Activated CD4-positive, alpha-beta memory T cell treated with anti-CD3 and anti-CD28 coated beads for 36 hours (primary cell): ENCODE data around the gene CLCN1. TPM values are rescaled to one million over a fixed set of nuclear protein-coding genes. Genes with fewer than 3 reads are reported as not detected.

ENCODE experiments used
- CTCF ChIA-PET: fragments of 350-600 bp; sonication (Branson Sonifier 250); formaldehyde crosslinking; loops from one replicate; lab custom pipeline; 2021; ENCODE audit warnings: antibody characterized with exemption, inconsistent platforms; lab: Charles Lee
- POLR2A ChIA-PET: fragments of 350-600 bp; sonication (Branson Sonifier 250); formaldehyde crosslinking; loops from one replicate; lab custom pipeline; 2021; ENCODE audit warnings: antibody characterized with exemption; lab: Charles Lee
- DNase-seq: peaks from one replicate; pipeline ENCODE4 v3.0.0-alpha.2; 2020
- H3K27ac Mint-ChIP-seq: one replicate; pipeline ENCODE4 v1.8.0; 2021; ENCODE audit warnings: mixed read lengths
- H3K27me3 Mint-ChIP-seq: one replicate; pipeline ENCODE4 v1.8.0; 2021; ENCODE audit warnings: mixed read lengths
- H3K36me3 Mint-ChIP-seq: one replicate; pipeline ENCODE4 v1.8.0; 2021; ENCODE audit warnings: mixed read lengths
- H3K4me1 Mint-ChIP-seq: one replicate; pipeline ENCODE4 v1.8.0; 2021; ENCODE audit warnings: low read depth, mixed read lengths
- H3K4me3 Mint-ChIP-seq: one replicate; pipeline ENCODE4 v1.8.0; 2021; ENCODE audit warnings: mild to moderate bottlenecking, mixed read lengths
- H3K9me3 Mint-ChIP-seq: one replicate; pipeline ENCODE4 v1.8.0; 2021; ENCODE audit warnings: mixed read lengths
- intact Hi-C: fragments of 100-400 bp; cut with micrococcal nuclease; formaldehyde crosslinking; loops from one replicate; pipeline ENCODE4 v1.15.1; 2023
- total RNA-seq, 2 experiments: library from RNA; stranded (reverse); gene quantifications; one replicate each; pipeline ENCODE4 v1.2.3, GENCODE V29; 2021

The CLCN1 gene
- total RNA-seq, 2 experiments from 2014 or later, result 0.17 TPM; not detected in 1

DNA sequence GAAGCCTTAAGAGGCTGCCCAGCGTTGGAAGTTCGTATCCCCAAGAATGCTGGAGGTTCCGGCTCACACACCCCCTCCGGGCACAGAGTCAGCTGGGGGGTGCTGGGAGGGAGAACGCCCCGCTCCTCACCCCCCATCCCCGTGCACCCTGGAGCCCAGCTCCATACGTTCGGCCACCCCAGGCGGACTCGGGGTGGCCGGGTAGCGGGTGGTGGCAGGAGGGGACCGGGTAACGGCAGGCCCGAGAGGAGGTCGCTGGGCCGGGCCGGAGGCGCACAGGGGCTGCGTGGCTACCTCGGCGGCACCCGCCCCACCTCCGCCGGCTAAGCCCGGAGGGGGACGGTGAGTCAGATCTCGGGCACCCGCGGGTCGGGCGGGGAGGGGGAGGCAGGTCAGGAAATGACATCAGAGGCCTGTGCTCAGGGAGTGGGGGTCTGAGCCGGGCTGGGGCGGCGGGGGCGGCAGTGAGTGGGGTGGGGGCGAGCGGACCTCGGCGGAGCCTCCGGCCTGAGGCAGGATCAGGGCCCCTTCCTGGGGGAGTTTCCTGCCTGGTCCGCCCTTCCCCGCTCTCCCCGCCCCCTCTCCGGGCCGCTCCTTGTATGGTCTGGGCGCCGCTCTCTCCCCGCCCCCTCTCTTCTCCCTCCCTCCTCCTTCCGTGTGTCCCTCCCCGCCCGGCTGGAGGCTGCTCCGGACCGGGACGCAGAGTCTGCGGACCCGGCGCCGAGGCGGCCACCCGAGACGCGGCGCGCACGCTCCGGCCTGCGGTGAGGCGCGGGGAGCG lies 64.9 kb downstream of the CLCN1 start, which contains the start of gene ZYX:
ZYX (plus strand) TSS at position 700 of the 781 bp plus-strand sequence. CDS start 227 bp downstream, outside the sequence.
- Mint-ChIP-seq H3K9me3 (no peaks in the 10 kb centered on the region), H3K27me3 (no peaks in the 10 kb centered on the region), H3K27ac (peak within 1 kb of the TSS; percentile 90), H3K4me3 (peak within 1 kb of the TSS; percentile 82), H3K4me1 (peaks cover 31% of the 10 kb centered on the region), H3K36me3 (peaks cover 3% of the 10 kb centered on the region)
- DNase-seq, result peak; percentile 94
- ChIA-PET POLR2A (interaction anchor here (0.6 to 1.9 kb wide), 8 partner anchors 9 to 1094 kb away, joined by 3 to 6 read pairs (median 4); partner anchors contain the start of genes CASP2 and FAM131B), CTCF (interaction anchor here (0.5 to 3.4 kb wide), 26 partner anchors 9 to 572 kb away, joined by 3 to 26 read pairs (median 4); partner anchors contain the start of genes CASP2, EPHA1, FAM131B and GSTK1)
- intact Hi-C loops, result loop anchor here (1.0 to 5.0 kb wide), 10 partner anchors 9 to 1441 kb away; partner anchors contain the start of genes CASP2, EPHA1 and FAM131B

- DNase-seq, result peak; percentile 41
- peak overlapping the region; percentile 70 for H3K4me3 Mint-ChIP-seq
Observed at GRCh38 chr7:143381427-143382125, 65.7 kb downstream of the CLCN1 start.

GRCh38 chr7:143382126-143382790 lies 66.3 kb downstream of the CLCN1 start:
- intact Hi-C loops, result loop anchor here (5.0 kb wide), 2 partner anchors 575 to 1440 kb away; no protein-coding TSS in a partner anchor
- POLR2A ChIA-PET, result interaction anchor here (1.1 kb wide), 1 partner anchor 25 kb away, joined by 3 read pairs; no protein-coding TSS in a partner anchor
- Mint-ChIP-seq H3K9me3 (no peaks in the 10 kb centered on the region), H3K27me3 (no peaks in the 10 kb centered on the region), H3K27ac (peak overlapping the region; percentile 66), H3K4me3 (peak overlapping the region; percentile 70), H3K36me3 (peaks cover 3% of the 10 kb centered on the region), H3K4me1 (peaks cover 20% of the 10 kb centered on the region)
- no peak for DNase-seq
- CTCF ChIA-PET, result interaction anchor here (2.9 kb wide), 1 partner anchor 142 kb away, joined by 13 read pairs; no protein-coding TSS in a partner anchor

More at GRCh38 chr7:143381427-143382125, 65.7 kb downstream of the CLCN1 start:
- ChIA-PET CTCF (interaction anchor here (2.9 to 3.4 kb wide), 2 partner anchors 26 to 141 kb away, joined by 13 to 26 read pairs; partner anchors contain the start of gene EPHA1), POLR2A (interaction anchor here (1.1 kb wide), 1 partner anchor 26 kb away, joined by 3 read pairs; no protein-coding TSS in a partner anchor)
- intact Hi-C loops, result loop anchor here (1.0 to 5.0 kb wide), 6 partner anchors 19 to 1441 kb away; partner anchors contain the start of genes CASP2 and FAM131B
- Mint-ChIP-seq H3K27me3 (no peaks in the 10 kb centered on the region), H3K36me3 (peaks cover 3% of the 10 kb centered on the region), H3K27ac (peak overlapping the region; percentile 66), H3K9me3 (no peaks in the 10 kb centered on the region), H3K4me1 (peaks cover 25% of the 10 kb centered on the region)

GRCh38 chr7:143382791-143383641 lies 67.1 kb downstream of the CLCN1 start:
- H3K9me3 Mint-ChIP-seq, result no peaks in the 10 kb centered on the region
- DNase-seq, result no peak
- no peaks in the 10 kb centered on the region for H3K27me3 Mint-ChIP-seq
- intact Hi-C loops, result loop anchor here (5.0 kb wide), 2 partner anchors 576 to 1439 kb away; no protein-coding TSS in a partner anchor
- peak overlapping the region; percentile 66 for H3K27ac Mint-ChIP-seq
- POLR2A ChIA-PET, result interaction anchor here (1.3 to 1.4 kb wide), 2 partner anchors 11 to 103 kb away, joined by 3 to 5 read pairs; no protein-coding TSS in a partner anchor
- H3K4me1 Mint-ChIP-seq, result peaks cover 21% of the 10 kb centered on the region
- H3K36me3 Mint-ChIP-seq, result peaks cover 3% of the 10 kb centered on the region
- CTCF ChIA-PET, result interaction anchor here (1.2 to 2.9 kb wide), 4 partner anchors 13 to 143 kb away, joined by 5 to 13 read pairs (median 8); no protein-coding TSS in a partner anchor
- peak overlapping the region; percentile 70 for H3K4me3 Mint-ChIP-seq

GRCh38 chr7:143383642-143383957 lies 67.7 kb downstream of the CLCN1 start:
- H3K27ac Mint-ChIP-seq, result peak overlapping the region; percentile 3
- peaks cover 15% of the 10 kb centered on the region for H3K4me1 Mint-ChIP-seq
- no peaks in the 10 kb centered on the region for H3K9me3 Mint-ChIP-seq
- H3K4me3 Mint-ChIP-seq, result no peak overlapping the region
- intact Hi-C loops, result loop anchor here (5.0 kb wide), 2 partner anchors 576 to 1439 kb away; no protein-coding TSS in a partner anchor
- CTCF ChIA-PET, result interaction anchor here (1.2 to 2.9 kb wide), 5 partner anchors 12 to 143 kb away, joined by 5 to 13 read pairs (median 6); no protein-coding TSS in a partner anchor
- no peak for DNase-seq
- POLR2A ChIA-PET, result interaction anchor here (0.8 to 1.4 kb wide), 3 partner anchors 10 to 123 kb away, joined by 3 to 5 read pairs (median 4); no protein-coding TSS in a partner anchor
- no peaks in the 10 kb centered on the region for H3K27me3 Mint-ChIP-seq
- H3K36me3 Mint-ChIP-seq, result peaks cover 3% of the 10 kb centered on the region

DNA sequence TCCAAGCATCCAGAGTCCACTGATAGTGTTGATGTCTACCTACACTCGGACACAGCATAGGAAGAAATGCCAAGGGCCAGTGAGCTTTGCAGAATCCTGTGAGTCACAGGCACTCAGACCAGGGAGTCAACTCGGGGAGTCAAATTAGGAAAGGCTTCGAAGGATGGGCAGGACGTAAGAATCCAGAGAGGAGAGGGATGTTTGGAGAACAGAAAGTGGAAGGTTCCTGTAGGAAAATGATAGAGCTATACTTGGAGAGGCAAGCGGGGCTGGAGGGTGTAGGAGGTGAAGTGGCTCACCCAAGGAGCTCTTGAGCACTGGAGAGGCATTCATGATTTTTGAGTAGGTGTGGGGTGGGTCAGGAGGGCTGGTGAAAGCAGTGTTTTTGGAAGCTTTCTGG lies 68.2 kb downstream of the CLCN1 start:
- no peak overlapping the region for H3K27ac Mint-ChIP-seq
- peaks cover 3% of the 10 kb centered on the region for H3K36me3 Mint-ChIP-seq
- H3K27me3 Mint-ChIP-seq, result no peaks in the 10 kb centered on the region
- CTCF ChIA-PET, result interaction anchor here (0.8 to 2.9 kb wide), 6 partner anchors 11 to 144 kb away, joined by 4 to 13 read pairs (median 6); no protein-coding TSS in a partner anchor
- no peaks in the 10 kb centered on the region for H3K9me3 Mint-ChIP-seq
- POLR2A ChIA-PET, result interaction anchor here (0.8 to 1.4 kb wide), 5 partner anchors 10 to 124 kb away, joined by 3 to 5 read pairs (median 3); no protein-coding TSS in a partner anchor
- peaks cover 11% of the 10 kb centered on the region for H3K4me1 Mint-ChIP-seq
- no peak for DNase-seq
- intact Hi-C loops, result loop anchor here (5.0 kb wide), 2 partner anchors 577 to 1438 kb away; no protein-coding TSS in a partner anchor
- H3K4me3 Mint-ChIP-seq, result no peak overlapping the region

DNA sequence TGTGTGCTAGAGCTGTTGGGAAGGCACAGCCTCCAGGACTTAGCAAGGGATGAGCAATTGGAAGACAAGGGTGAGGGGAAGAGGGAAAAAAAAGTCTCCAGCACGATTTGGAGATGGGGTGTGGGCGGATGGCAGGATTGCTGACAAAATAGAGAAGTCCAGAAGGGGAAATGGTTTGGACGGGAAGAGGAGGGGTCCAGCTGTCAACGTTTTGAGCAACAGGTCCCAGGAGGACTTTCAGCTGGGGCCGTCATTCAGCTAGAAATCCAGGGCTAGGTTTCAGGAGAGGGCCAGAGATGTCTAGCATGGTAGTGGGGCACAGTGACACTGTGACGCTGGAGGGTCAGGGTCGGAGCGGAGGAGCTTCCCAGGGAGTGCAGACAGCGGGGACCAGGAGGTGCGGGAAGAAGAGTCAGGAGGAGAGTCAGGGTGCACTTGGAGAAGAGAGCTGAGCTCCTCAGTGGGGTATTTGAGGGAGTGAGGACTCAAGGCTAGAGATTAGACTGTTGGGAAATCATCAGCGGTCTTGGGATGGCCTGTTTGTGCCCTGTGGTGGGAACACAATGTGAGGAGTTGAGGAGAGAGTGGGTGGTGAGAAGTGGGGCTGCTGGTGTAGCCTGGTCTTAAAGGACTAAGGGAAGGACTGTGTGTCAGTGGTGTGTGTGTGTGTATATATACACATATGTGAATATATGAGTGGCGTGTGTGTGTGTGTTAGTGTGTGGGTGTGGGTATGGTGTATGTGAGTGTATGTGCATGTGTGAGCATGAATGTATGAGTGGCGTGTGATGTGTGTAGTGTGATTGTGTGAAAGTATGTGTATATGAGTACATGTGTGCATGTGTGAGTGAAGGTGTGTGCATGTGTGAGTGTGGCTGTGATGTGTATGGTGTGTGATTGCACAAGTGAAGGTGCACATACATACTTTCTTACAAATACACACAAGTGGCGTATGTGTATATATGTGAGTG lies 69.0 kb downstream of the CLCN1 start:
- Mint-ChIP-seq H3K9me3 (no peaks in the 10 kb centered on the region), H3K4me3 (no peak overlapping the region), H3K36me3 (peaks cover 11% of the 10 kb centered on the region), H3K4me1 (peaks cover 12% of the 10 kb centered on the region), H3K27ac (no peak overlapping the region), H3K27me3 (no peaks in the 10 kb centered on the region)
- CTCF ChIA-PET, result interaction anchor here (0.6 to 2.9 kb wide), 6 partner anchors 11 to 145 kb away, joined by 3 to 13 read pairs (median 6); no protein-coding TSS in a partner anchor
- POLR2A ChIA-PET, result interaction anchor here (1.1 to 2.0 kb wide), 3 partner anchors 11 to 22 kb away, joined by 3 to 8 read pairs (median 3); no protein-coding TSS in a partner anchor
- DNase-seq, result no peak
- intact Hi-C loops, result loop anchor here (5.0 kb wide), 2 partner anchors 578 to 1437 kb away; no protein-coding TSS in a partner anchor

- intact Hi-C loops, result no loop called here
- H3K27ac Mint-ChIP-seq, result no peak overlapping the region
- H3K4me3 Mint-ChIP-seq, result no peak overlapping the region
Observed at GRCh38 chr7:143385891-143386781, 70.2 kb downstream of the CLCN1 start.

More at GRCh38 chr7:143385891-143386781, 70.2 kb downstream of the CLCN1 start:
- peak; percentile 47 for DNase-seq
- no peaks in the 10 kb centered on the region for H3K9me3 Mint-ChIP-seq
- CTCF ChIA-PET, result interaction anchor here (0.6 kb wide), 1 partner anchor 41 kb away, joined by 3 read pairs; no protein-coding TSS in a partner anchor
- POLR2A ChIA-PET, result interaction anchor here (2.0 kb wide), 1 partner anchor 21 kb away, joined by 8 read pairs; no protein-coding TSS in a partner anchor
- H3K27me3 Mint-ChIP-seq, result no peaks in the 10 kb centered on the region
- peaks cover 17% of the 10 kb centered on the region for H3K36me3 Mint-ChIP-seq
- H3K4me1 Mint-ChIP-seq, result peaks cover 16% of the 10 kb centered on the region
